ENCODE measurements around the gene ELMOD3. TPM values are rescaled to one million over a fixed set of nuclear protein-coding genes. Genes with fewer than 3 reads are reported as not detected.
"Not testable (repeated sequence)": the region's sequence is repeated elsewhere in the genome, so short reads cannot be mapped to it uniquely, and the experiment has no call there.

ELMOD3 gene
- total RNA-seq, 1 donor from 2014 or later = 22.3 TPM

GRCh38 chr2:85398426-85399182 is 44.0 kb downstream of the ELMOD3 start:
- intact Hi-C loops (cut with micrococcal nuclease) = no loop called here

GRCh38 chr2:85399183-85399455 is 44.5 kb downstream of the ELMOD3 start:
- intact Hi-C loops (cut with micrococcal nuclease) = no loop called here

GRCh38 chr2:85400023-85400422 is 45.5 kb downstream of the ELMOD3 start:
- intact Hi-C loops (cut with micrococcal nuclease) = no loop called here

- intact Hi-C loops (cut with micrococcal nuclease) = no loop called here
Observed at GRCh38 chr2:85400541-85401463, 46.2 kb downstream of the ELMOD3 start.

- intact Hi-C loops (cut with micrococcal nuclease) = no loop called here
Observed at GRCh38 chr2:85401464-85401805, 46.9 kb downstream of the ELMOD3 start.

GRCh38 chr2:85401844-85402243 is 47.3 kb downstream of the ELMOD3 start:
- intact Hi-C loops (cut with micrococcal nuclease) = no loop called here

GRCh38 chr2:85405201-85406059 is 50.9 kb downstream of the ELMOD3 start:
- intact Hi-C loops (cut with micrococcal nuclease) = no loop called here

- intact Hi-C loops (cut with micrococcal nuclease) = loop anchor here (1.0 to 2.0 kb wide), 3 partner anchors 8 to 55 kb away; partner anchors contain the start of genes ELMOD3, RETSAT and SH2D6
Observed at GRCh38 chr2:85409845-85410583, 55.4 kb downstream of the ELMOD3 start, which contains the start of gene CAPG. Gene CAPG (minus strand): TSS chr2:85410366. CDS start chr2:85402145, 8,221 bp downstream.

- intact Hi-C loops (cut with micrococcal nuclease) = loop anchor here (1.0 kb wide), 1 partner anchor 8 kb away; the partner anchor contains the start of gene SH2D6
Observed at GRCh38 chr2:85410584-85411404, 56.2 kb downstream of the ELMOD3 start.

GRCh38 chr2:85411405-85411748 is 56.8 kb downstream of the ELMOD3 start:
- intact Hi-C loops (cut with micrococcal nuclease) = no loop called here

- intact Hi-C loops (cut with micrococcal nuclease) = no loop called here
Observed at GRCh38 chr2:85413592-85414420, 59.2 kb downstream of the ELMOD3 start.

GRCh38 chr2:85414421-85414759 is 59.8 kb downstream of the ELMOD3 start:
- intact Hi-C loops (cut with micrococcal nuclease) = not testable (repeated sequence)

- intact Hi-C loops (cut with micrococcal nuclease) = loop anchor here (5.0 kb wide), 1 partner anchor 777 kb away; no protein-coding TSS in a partner anchor
Observed at GRCh38 chr2:85414761-85415553, 60.4 kb downstream of the ELMOD3 start.

GRCh38 chr2:85415980-85416650 is 61.5 kb downstream of the ELMOD3 start:
- intact Hi-C loops (cut with micrococcal nuclease) = loop anchor here (5.0 kb wide), 1 partner anchor 776 kb away; no protein-coding TSS in a partner anchor

GRCh38 chr2:85418132-85419008 is 63.8 kb downstream of the ELMOD3 start, which contains the start of gene SH2D6:
Gene SH2D6 (plus strand): TSS chr2:85418714. CDS start chr2:85429466, 10,752 bp downstream.
- intact Hi-C loops (cut with micrococcal nuclease) = loop anchor here (1.0 to 5.0 kb wide), 10 partner anchors 8 to 774 kb away; partner anchors contain the start of genes C2orf68, CAPG, ELMOD3 and GGCX

- intact Hi-C loops (cut with micrococcal nuclease) = loop anchor here (5.0 kb wide), 1 partner anchor 773 kb away; no protein-coding TSS in a partner anchor
Observed at GRCh38 chr2:85419009-85419675, 64.6 kb downstream of the ELMOD3 start.

Measured in T-helper 1 cell treated with Interleukin-12 subunit alpha and Interleukin-12 subunit beta and Interleukin-4 antibody, amounts not matched to agents 30 ng/mL and 1 ng/mL, for 36 hours (primary cell).